Ishikawa (cell line): ENCODE measurements around the gene PLPP7.

Source experiments
- CEBPB ChIP-seq: IDR thresholded peaks from 2 replicates; pipeline ENCODE4 v1.6.1; 2012
- CREB1 ChIP-seq: IDR thresholded peaks from 2 replicates; pipeline ENCODE4 v1.6.1; 2012; ENCODE audit warnings: low read depth
- EGR1 ChIP-seq: IDR thresholded peaks from 2 replicates; pipeline ENCODE4 v1.6.1; 2012
- EP300 ChIP-seq: IDR thresholded peaks from 2 replicates; pipeline ENCODE4 v1.6.1; 2012; ENCODE audit warnings: borderline replicate concordance
- NFIC ChIP-seq: IDR thresholded peaks from 2 replicates; pipeline ENCODE4 v1.6.1; 2012
- RAD21 ChIP-seq: IDR thresholded peaks from 2 replicates; pipeline ENCODE4 v1.6.1; 2012; ENCODE audit warnings: low read depth
- TAF1 ChIP-seq: IDR thresholded peaks from 2 replicates; pipeline ENCODE4 v1.6.1; 2012; ENCODE audit warnings: low read depth, mild to moderate bottlenecking
- TCF12 ChIP-seq: IDR thresholded peaks from 2 replicates; pipeline ENCODE4 v1.6.1; 2012; ENCODE audit warnings: low read depth
- TEAD4 ChIP-seq: IDR thresholded peaks from 2 replicates; pipeline ENCODE4 v1.6.1; 2012
- YY1 ChIP-seq: IDR thresholded peaks from 2 replicates; pipeline ENCODE4 v1.6.1; 2012; ENCODE audit warnings: low read depth
- TF ChIP-seq, protein P1 (sequence below): IDR thresholded peaks from 2 replicates; pipeline ENCODE4 v1.6.1; 2012

DNA sequence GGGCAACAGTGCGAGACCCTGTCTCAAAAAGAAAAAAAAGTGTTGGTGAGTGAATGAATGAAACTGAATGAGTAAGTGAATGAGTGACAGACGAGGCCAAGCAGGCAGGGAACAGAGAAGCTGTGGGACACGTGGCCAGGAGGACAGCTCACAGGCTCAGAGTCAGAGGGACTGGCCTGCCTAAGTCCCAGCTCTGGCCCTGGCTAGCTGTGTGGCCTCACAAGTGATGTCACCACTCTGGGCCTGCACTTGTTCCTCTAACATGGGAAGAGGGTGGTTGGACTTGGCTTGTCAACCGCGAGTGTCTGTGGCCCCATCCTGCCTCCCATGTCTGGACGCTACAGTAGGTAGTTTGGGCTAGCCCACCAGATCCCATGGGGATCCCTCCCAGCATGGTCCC is 4.7 kb upstream of the PLPP7 start:
- no peak for TF ChIP-seq EGR1
- no peak for TF ChIP-seq EP300
- TF ChIP-seq TEAD4, result no peak
- TF ChIP-seq CREB1, result no peak
- no peak for TF ChIP-seq YY1
- no peak for TF ChIP-seq TAF1
- no peak for TF ChIP-seq RAD21
- TF ChIP-seq, protein P1, sequence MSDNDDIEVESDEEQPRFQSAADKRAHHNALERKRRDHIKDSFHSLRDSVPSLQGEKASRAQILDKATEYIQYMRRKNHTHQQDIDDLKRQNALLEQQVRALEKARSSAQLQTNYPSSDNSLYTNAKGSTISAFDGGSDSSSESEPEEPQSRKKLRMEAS, result no peak
- TF ChIP-seq TCF12, result no peak
- no peak for TF ChIP-seq NFIC
- no peak for TF ChIP-seq CEBPB
